OCI-LY3 (cell line): ENCODE measurements around the gene CDKN1C.

Experiments used
- EZH2phosphoT487 ChIP-seq: fragments of 200-600 bp; shearing (Covaris generic); IDR thresholded peaks from 2 replicates; pipeline ENCODE4 v1.6.1; 2018; ENCODE audit warnings: antibody characterized with exemption, mixed run types, low read depth
- TF ChIP-seq, protein P1 (sequence below): fragments of 200-600, 300-600 bp; sonication (generic); IDR thresholded peaks from 2 replicates; pipeline ENCODE4 v1.5.1; 2014; ENCODE audit warnings: antibody characterized with exemption, low read length, low read depth

GRCh38 chr11:2908130-2908529 is 22.6 kb upstream of the CDKN1C start:
- TF ChIP-seq, protein P1, sequence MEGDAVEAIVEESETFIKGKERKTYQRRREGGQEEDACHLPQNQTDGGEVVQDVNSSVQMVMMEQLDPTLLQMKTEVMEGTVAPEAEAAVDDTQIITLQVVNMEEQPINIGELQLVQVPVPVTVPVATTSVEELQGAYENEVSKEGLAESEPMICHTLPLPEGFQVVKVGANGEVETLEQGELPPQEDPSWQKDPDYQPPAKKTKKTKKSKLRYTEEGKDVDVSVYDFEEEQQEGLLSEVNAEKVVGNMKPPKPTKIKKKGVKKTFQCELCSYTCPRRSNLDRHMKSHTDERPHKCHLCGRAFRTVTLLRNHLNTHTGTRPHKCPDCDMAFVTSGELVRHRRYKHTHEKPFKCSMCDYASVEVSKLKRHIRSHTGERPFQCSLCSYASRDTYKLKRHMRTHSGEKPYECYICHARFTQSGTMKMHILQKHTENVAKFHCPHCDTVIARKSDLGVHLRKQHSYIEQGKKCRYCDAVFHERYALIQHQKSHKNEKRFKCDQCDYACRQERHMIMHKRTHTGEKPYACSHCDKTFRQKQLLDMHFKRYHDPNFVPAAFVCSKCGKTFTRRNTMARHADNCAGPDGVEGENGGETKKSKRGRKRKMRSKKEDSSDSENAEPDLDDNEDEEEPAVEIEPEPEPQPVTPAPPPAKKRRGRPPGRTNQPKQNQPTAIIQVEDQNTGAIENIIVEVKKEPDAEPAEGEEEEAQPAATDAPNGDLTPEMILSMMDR = no peak
- no peak for TF ChIP-seq EZH2phosphoT487
